Measurements from ENCODE around the gene MAPK8IP1.

DNA sequence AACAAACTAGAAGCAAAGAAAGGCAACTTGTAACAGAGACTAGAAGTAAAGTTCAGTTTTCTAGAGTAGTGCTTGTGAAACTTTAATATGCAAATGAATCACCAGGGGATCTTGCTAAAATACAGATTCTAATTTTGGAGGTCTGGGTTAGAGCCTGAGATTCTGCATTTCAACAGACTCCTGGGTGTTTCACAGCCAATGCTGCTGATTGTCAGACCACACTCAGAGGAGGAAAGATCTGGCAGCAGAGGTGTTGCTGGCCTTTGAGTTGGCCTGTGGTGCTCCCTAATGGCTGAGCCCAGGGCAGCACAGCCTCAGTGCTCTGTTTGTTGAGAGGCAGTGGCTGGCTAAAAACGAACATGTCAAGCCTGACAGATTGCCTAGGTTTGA is 32.7 kb upstream of the MAPK8IP1 start:
- no peak for TF ChIP-seq CTCF (IDR thresholded peaks at IDR 0.05)
- TF ChIP-seq POLR2A (IDR thresholded peaks at IDR 0.05), result no peak

Measured in thyroid gland (tissue), 4 donors.